ENCODE results near the gene IL4I1. TPM values are rescaled to one million over a fixed set of nuclear protein-coding genes. Genes with fewer than 3 reads are reported as not detected.

Gene IL4I1
- total RNA-seq, 2 experiments from 2014 or later = 7.2 to 7.5 TPM

- intact Hi-C loops (cut with micrococcal nuclease) = no loop called here
- CTCF ChIA-PET = interaction anchor here (0.6 to 0.9 kb wide), 3 partner anchors 43 to 100 kb away, joined by 3 read pairs; no protein-coding TSS in a partner anchor
- DNase-seq = no peak
Observed at GRCh38 chr19:49847731-49848696, 48.7 kb downstream of the IL4I1 start.

GRCh38 chr19:49846408-49846807 is 50.3 kb downstream of the IL4I1 start:
- H3K9me3 Mint-ChIP-seq = peaks cover 12% of the 10 kb centered on the region
- no peak overlapping the region for H3K27ac Mint-ChIP-seq
- DNase-seq = no peak
- intact Hi-C loops (cut with micrococcal nuclease) = no loop called here
- no peaks in the 10 kb centered on the region for H3K27me3 Mint-ChIP-seq (ENCODE audit: low read depth)
- no peaks in the 10 kb centered on the region for H3K36me3 Mint-ChIP-seq (ENCODE audit: low read depth)
- no peak overlapping the region for H3K4me3 Mint-ChIP-seq
- H3K4me1 Mint-ChIP-seq (ENCODE audit: low read depth) = peaks cover 23% of the 10 kb centered on the region
- CTCF ChIA-PET = no interaction called here

More at GRCh38 chr19:49847731-49848696, 48.7 kb downstream of the IL4I1 start:
- H3K27me3 Mint-ChIP-seq (ENCODE audit: low read depth) = no peaks in the 10 kb centered on the region
- no peaks in the 10 kb centered on the region for H3K36me3 Mint-ChIP-seq (ENCODE audit: low read depth)
- no peak overlapping the region for H3K27ac Mint-ChIP-seq
- H3K4me1 Mint-ChIP-seq (ENCODE audit: low read depth) = peaks cover 35% of the 10 kb centered on the region
- peaks cover 12% of the 10 kb centered on the region for H3K9me3 Mint-ChIP-seq
- no peak overlapping the region for H3K4me3 Mint-ChIP-seq

- peaks cover 23% of the 10 kb centered on the region for H3K4me1 Mint-ChIP-seq (ENCODE audit: low read depth)
Observed at GRCh38 chr19:49845414-49845813, 51.3 kb downstream of the IL4I1 start.

GRCh38 chr19:49844138-49845095 is 52.3 kb downstream of the IL4I1 start:
- H3K9me3 Mint-ChIP-seq = peaks cover 6% of the 10 kb centered on the region

More at GRCh38 chr19:49845414-49845813, 51.3 kb downstream of the IL4I1 start:
- no peak for DNase-seq
- intact Hi-C loops (cut with micrococcal nuclease) = no loop called here
- CTCF ChIA-PET = interaction anchor here (0.6 kb wide), 1 partner anchor 1249 kb away, joined by 5 read pairs; no protein-coding TSS in a partner anchor
- H3K9me3 Mint-ChIP-seq = peaks cover 12% of the 10 kb centered on the region
- H3K27me3 Mint-ChIP-seq (ENCODE audit: low read depth) = no peaks in the 10 kb centered on the region
- H3K36me3 Mint-ChIP-seq (ENCODE audit: low read depth) = no peaks in the 10 kb centered on the region
- no peak overlapping the region for H3K4me3 Mint-ChIP-seq
- H3K27ac Mint-ChIP-seq = no peak overlapping the region

GRCh38 chr19:49843265-49843664 is 53.4 kb downstream of the IL4I1 start:
- Mint-ChIP-seq H3K36me3 (ENCODE audit: low read depth) (peaks cover 4% of the 10 kb centered on the region), H3K4me1 (ENCODE audit: low read depth) (peaks cover 4% of the 10 kb centered on the region), H3K27ac (no peak overlapping the region), H3K9me3 (no peaks in the 10 kb centered on the region), H3K4me3 (no peak overlapping the region), H3K27me3 (ENCODE audit: low read depth) (no peaks in the 10 kb centered on the region)
- intact Hi-C loops (cut with micrococcal nuclease) = no loop called here
- CTCF ChIA-PET = no interaction called here
- no peak for DNase-seq

More at GRCh38 chr19:49844138-49845095, 52.3 kb downstream of the IL4I1 start:
- no peak overlapping the region for H3K4me3 Mint-ChIP-seq
- H3K36me3 Mint-ChIP-seq (ENCODE audit: low read depth) = no peaks in the 10 kb centered on the region
- intact Hi-C loops (cut with micrococcal nuclease) = no loop called here
- CTCF ChIA-PET = interaction anchor here (0.6 kb wide), 2 partner anchors 276 to 1250 kb away, joined by 4 to 5 read pairs; no protein-coding TSS in a partner anchor
- H3K27ac Mint-ChIP-seq = no peak overlapping the region
- no peaks in the 10 kb centered on the region for H3K27me3 Mint-ChIP-seq (ENCODE audit: low read depth)
- peaks cover 15% of the 10 kb centered on the region for H3K4me1 Mint-ChIP-seq (ENCODE audit: low read depth)
- no peak for DNase-seq

GRCh38 chr19:49840736-49841249 is 55.9 kb downstream of the IL4I1 start:
- no peak for DNase-seq
- intact Hi-C loops (cut with micrococcal nuclease) = no loop called here
- Mint-ChIP-seq H3K36me3 (ENCODE audit: low read depth) (peaks cover 12% of the 10 kb centered on the region), H3K27me3 (ENCODE audit: low read depth) (no peaks in the 10 kb centered on the region), H3K9me3 (no peaks in the 10 kb centered on the region), H3K27ac (no peak overlapping the region), H3K4me3 (no peak overlapping the region), H3K4me1 (ENCODE audit: low read depth) (no peaks in the 10 kb centered on the region)
- CTCF ChIA-PET = no interaction called here

GRCh38 chr19:49840321-49840720 is 56.4 kb downstream of the IL4I1 start:
- no peak overlapping the region for H3K4me3 Mint-ChIP-seq
- CTCF ChIA-PET = no interaction called here
- no peak overlapping the region for H3K27ac Mint-ChIP-seq

GRCh38 chr19:49839713-49840112 is 57.0 kb downstream of the IL4I1 start:
- Mint-ChIP-seq H3K36me3 (ENCODE audit: low read depth) (peaks cover 14% of the 10 kb centered on the region), H3K4me1 (ENCODE audit: low read depth) (no peaks in the 10 kb centered on the region), H3K9me3 (no peaks in the 10 kb centered on the region), H3K27me3 (ENCODE audit: low read depth) (no peaks in the 10 kb centered on the region), H3K4me3 (no peak overlapping the region), H3K27ac (no peak overlapping the region)
- no peak for DNase-seq
- intact Hi-C loops (cut with micrococcal nuclease) = no loop called here
- CTCF ChIA-PET = no interaction called here

More at GRCh38 chr19:49840321-49840720, 56.4 kb downstream of the IL4I1 start:
- Mint-ChIP-seq H3K36me3 (ENCODE audit: low read depth) (peaks cover 12% of the 10 kb centered on the region), H3K9me3 (no peaks in the 10 kb centered on the region), H3K27me3 (ENCODE audit: low read depth) (no peaks in the 10 kb centered on the region), H3K4me1 (ENCODE audit: low read depth) (no peaks in the 10 kb centered on the region)
- no peak for DNase-seq
- intact Hi-C loops (cut with micrococcal nuclease) = no loop called here

Small RNA genes within 50 kb of the gene (microRNA-seq; reads per million reads assigned to microRNA genes)
- 2.7 reads per million for gene MIR4749 (ENCODE audit: borderline microRNAs expressed, borderline replicate concordance)
- gene MIR4750 (ENCODE audit: borderline microRNAs expressed, borderline replicate concordance) = 2.2 reads per million

Other genes with a start within 250 kb of the IL4I1 start
- gene IRF3, start 231.0 kb downstream of the IL4I1 start, total RNA-seq = 10 to 100 TPM; 85.2 to 97.8 TPM
- 10 to 100 TPM; 70.5 to 75.6 TPM for gene BCL2L12, start 231.0 kb downstream of the IL4I1 start, total RNA-seq
- 100 to 1,000 TPM; 380 to 394 TPM for gene PRMT1, start 219.6 kb downstream of the IL4I1 start, total RNA-seq
- 1 to 10 TPM; 1.4 to 1.8 TPM for gene ADM5, start 207.3 kb downstream of the IL4I1 start, total RNA-seq
- under 1 TPM; 0.32 to 0.48 TPM for gene CPT1C, start 205.8 kb downstream of the IL4I1 start, total RNA-seq
- gene TSKS, start 133.6 kb downstream of the IL4I1 start, total RNA-seq = under 1 TPM; 0.57 to 0.72 TPM
- 10 to 100 TPM; 87.7 to 88.3 TPM for gene AP2A1, start 129.9 kb downstream of the IL4I1 start, total RNA-seq
- gene FUZ, start 83.6 kb downstream of the IL4I1 start, total RNA-seq = 10 to 100 TPM; 14.5 to 14.9 TPM
- 10 to 100 TPM; 32.4 to 39.2 TPM for gene MED25, start 78.6 kb downstream of the IL4I1 start, total RNA-seq
- 10 to 100 TPM; 66.0 to 68.0 TPM for gene PTOV1, start 45.7 kb downstream of the IL4I1 start, total RNA-seq
- gene PNKP, start 29.3 kb downstream of the IL4I1 start, total RNA-seq = 10 to 100 TPM; 64.4 to 65.9 TPM
- 10 to 100 TPM; 13.3 to 14.2 TPM for gene AKT1S1, start 19.5 kb downstream of the IL4I1 start, total RNA-seq
- 10 to 100 TPM; 29.8 to 32.4 TPM for gene TBC1D17, start 19.2 kb downstream of the IL4I1 start, total RNA-seq
- gene ATF5, start 32.3 kb upstream of the IL4I1 start, total RNA-seq = 1 to 10 TPM; 8.0 to 8.8 TPM
- 10 to 100 TPM; 89.2 to 92.5 TPM for gene NUP62, start 32.6 kb upstream of the IL4I1 start, total RNA-seq
- gene SIGLEC11, start 64.3 kb upstream of the IL4I1 start, total RNA-seq = not detected
- 10 to 100 TPM; 45.7 to 54.3 TPM for gene VRK3, start 128.5 kb upstream of the IL4I1 start, total RNA-seq
- gene ZNF473, start 129.1 kb upstream of the IL4I1 start, total RNA-seq = 10 to 100 TPM; 13.1 to 13.6 TPM

Data from activated naive CD4-positive, alpha-beta T cell treated with anti-CD3 and anti-CD28 coated beads for 36 hours (primary cell).